DMS79 treated with DMSO at 0.1 percent for 48 hours (cell line): ENCODE data around the gene FAM3A.

ENCODE experiments used
- DNase-seq: peaks from one replicate; lab custom pipeline; 2025; lab: John Stamatoyannopoulos, UW

The FAM3A gene

DNA sequence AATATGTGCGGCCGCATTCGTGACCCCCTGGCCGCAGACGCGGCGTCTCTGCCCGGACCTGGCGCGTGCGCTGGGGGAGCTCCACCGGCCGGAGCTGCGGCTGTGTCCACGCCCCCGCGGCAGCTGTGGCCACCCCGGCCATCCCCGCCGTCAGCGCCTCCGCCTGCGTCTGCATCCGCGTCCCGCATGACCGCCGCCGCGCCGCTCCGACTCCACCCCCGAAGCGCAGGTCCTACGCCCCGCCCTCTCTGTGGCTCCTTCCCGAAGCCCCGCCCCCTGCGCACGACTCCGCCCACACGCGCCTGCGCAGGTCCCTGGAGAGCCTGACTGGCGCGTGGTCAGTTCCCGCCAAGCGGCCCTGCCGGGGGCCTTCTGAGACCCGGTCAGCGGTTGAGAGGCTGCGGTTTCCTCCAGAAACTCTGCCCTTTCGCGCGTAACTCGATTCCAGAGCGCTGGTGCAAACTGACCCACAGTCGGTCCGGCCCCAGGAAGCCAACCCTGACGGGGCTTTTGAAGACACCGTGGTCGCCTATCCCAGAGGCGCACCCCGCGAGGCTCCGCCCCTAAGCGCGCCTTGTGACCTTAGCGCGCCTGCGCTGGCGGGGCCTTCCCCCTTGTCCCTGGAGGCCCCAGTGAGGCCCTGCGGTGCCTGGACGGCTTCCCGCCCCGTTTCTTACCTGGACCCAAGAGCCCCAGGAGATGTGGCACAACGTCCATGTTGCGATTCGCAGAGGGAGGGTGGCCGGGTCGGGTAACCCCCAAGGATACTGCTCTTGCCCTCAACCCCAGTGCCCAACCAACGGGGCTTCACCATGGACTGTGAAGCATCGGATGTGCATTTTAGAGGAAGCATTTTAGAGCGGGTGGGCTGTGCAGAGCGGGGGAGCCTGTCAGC lies 37.1 kb downstream of the FAM3A start, which contains the start of gene LAGE3:
LAGE3 (minus strand) TSS at position 554 of the 895 bp plus-strand sequence; CDS start at position 188, 366 bp downstream.
- DNase-seq = peak; percentile 8

DNA sequence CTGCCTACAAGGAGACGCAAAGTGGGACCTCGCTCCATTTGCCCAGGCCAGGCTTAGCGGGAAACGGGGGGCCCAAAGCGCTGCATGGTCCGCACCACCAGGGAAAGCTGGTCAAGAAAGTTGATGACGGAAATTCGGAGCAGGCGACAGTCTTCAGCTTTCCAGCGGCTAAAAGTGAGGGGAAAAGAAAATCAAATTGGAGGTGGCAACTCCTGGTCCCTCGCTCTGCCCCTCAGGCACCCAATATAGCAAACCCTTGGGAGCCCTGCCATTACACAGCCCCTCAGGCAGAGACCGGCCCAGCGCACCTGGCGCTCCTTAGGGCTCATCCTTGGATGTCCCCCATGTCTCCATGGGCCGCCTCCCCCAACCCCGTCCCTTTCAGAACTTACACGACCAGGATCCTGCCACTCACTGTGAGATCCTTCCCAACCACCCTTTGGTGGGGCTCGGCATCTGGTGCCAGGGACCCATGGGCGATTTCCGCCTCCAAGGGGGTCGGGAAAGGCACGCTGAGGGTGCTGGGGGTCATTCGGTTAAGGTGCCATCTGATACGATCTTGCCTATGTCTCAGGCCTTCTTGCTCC lies 38.0 kb downstream of the FAM3A start:
- DNase-seq = no peak

DNA sequence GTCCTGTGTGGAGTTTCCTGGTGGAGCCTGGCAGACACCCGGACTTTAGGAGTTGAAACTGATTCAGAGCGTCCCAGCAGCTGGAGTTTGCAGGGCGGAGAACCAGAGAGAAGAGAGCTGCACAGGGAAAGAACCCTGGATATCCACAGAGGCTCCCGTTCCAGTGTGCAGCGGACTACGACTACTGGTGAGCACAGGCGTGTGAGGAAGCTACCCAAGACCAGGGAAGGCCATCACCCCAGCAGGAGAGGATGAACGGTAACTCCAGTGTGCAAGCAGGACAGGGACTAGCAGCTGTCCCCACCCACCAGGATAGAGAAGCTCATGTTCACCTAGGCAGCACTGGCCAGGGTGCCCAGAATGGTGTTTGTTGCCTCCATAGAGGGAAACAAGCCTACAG lies 39.2 kb downstream of the FAM3A start:
- DNase-seq = no peak

DNA sequence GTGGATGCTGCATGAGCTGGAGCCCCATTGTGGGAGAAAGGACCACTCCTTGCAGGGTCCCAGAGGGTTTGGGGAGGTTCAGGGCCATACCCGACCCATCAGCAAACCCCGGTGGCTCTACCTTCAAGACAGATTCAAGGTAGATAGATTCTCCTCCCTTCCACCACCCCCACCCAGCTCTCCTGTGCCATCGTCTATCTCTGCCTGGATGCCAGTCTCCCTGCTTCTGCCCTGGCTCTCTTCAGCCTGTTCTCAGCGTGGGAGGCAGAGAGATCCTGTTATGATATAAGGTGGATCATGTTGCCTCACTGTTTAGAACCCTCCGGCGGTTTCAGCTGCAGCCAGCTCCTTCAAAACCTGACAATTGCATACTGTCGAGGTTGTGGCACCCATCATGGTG lies 42.3 kb downstream of the FAM3A start:
- DNase-seq = no peak

DNA sequence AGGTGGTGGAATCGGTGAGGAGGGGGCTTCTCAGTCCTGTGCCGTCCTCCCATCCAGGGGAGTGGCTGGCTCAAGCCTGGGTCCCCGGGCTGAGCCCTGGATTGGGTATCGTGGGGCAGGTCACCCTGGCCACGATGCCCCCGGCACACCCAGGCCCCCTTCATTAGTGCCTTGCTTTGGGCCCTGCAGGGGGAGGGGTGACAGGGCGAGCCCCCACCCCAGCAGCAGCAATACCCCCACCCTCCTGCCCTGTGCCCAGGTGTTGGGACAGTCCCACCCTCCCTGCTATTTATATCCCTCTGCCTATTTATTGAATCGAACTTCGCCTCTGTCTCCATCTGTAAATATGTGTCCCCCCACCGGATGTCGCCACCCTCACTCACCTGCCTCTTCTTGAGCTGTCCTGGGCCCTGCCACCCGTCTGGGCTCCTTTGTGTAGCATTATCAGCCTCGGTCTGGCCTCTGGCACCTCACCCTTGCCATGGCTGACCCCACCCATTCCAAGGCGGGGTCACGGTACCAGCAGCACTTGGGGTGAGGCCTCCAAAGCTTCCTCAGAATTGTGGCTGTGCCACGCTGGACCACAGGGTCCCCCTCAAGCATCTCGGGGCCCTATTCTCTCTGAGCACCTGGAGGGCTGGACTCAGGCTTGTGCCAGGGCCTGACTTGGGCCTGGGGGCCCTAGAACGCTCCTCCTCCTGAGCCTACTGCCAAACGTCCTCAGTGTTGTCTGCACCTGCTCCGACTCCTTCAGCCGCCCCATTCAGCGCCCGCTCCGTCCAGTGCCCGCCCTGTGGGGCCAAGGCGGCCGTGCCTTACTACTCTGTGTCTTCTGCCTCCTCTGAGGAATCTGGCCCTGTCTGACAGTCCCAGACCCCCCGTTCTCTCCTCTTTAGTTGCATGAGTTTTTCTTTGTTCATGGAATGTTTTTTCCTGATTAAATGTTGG lies 43.1 kb downstream of the FAM3A start:
- DNase-seq = no peak

DNA sequence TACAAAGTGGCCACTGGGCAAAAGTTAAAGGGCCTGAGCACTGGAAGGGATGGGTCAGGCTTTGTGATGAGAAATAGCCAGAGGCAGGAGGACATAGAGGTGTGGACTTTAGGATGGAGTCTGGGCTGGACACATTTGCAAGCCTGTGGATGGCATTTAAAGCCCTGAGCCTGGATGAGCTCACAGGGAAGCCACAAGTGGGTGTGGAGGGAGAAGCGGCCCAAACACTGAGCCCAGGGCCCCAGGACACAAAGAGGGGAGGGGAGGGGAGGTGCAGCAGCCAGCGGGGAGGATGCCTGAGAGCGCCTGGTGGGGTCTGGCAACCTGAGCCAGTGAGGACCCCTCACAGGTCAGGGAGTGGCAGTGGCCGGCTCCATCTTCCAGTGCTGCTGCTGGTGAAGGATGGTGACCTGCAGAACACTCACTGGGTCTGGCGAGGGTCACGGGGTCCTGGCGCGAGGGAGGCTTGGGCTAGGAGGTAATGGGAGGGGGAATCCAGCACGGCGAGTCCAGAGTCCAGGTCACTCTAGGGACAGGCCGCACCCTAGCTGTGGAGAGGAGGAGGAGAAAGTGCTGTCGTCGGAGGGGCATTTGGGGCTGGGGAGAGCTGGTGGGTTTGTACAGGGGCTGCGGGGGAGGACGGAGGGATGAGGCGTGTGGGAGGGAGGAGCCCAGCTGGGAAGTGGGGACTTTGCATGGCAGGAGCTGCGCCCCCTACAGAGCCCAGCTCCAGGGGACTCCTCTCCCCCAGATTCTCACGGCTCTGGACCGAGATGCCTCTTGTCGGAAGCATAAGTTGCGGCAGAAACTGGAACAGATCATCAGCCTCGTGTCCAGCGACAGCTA lies 44.0 kb downstream of the FAM3A start:
- DNase-seq = no peak

DNA sequence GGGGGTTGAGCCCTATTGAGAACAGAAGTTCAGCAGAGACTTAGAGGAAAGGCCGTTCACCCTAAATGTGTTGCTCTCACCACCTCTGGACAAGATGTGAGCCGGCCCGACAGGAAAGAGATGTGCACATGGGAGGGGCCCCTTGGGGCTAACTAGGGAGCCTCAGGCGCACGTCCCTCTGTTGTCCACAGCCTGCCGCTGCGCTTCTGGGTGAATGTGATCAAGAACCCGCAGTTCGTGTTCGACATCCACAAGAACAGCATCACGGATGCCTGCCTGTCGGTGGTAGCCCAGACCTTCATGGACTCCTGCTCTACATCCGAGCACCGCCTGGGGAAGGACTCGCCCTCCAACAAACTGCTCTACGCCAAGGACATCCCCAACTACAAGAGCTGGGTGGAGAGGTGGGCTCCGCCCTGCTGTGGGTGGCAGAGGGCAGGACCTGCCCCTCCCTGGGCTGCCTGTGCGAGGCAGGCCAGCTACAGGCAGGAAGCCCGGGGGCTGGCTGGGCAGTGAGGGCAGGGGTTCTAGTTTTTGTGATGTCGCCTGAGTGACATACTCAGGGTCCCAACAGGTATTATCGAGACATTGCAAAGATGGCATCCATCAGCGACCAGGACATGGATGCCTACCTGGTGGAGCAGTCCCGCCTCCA lies 45.0 kb downstream of the FAM3A start:
- DNase-seq = no peak

DNA sequence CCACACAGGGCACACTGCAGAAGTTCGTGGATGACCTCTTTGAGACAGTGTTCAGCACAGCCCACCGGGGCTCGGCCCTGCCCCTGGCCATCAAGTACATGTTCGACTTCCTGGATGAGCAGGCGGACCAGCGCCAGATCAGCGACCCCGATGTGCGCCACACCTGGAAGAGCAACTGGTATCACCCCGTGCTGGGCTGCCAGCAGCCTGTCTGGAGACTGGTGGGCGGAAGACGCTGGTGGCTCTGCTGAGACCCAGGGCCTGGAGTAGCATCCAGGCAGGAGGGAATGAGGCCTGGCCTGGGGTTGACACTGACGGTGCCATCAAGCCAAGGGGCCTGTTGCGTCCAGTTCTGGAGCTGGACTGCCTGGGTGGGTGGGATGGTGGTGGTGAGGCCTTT lies 45.6 kb downstream of the FAM3A start:
- no peak for DNase-seq

DNA sequence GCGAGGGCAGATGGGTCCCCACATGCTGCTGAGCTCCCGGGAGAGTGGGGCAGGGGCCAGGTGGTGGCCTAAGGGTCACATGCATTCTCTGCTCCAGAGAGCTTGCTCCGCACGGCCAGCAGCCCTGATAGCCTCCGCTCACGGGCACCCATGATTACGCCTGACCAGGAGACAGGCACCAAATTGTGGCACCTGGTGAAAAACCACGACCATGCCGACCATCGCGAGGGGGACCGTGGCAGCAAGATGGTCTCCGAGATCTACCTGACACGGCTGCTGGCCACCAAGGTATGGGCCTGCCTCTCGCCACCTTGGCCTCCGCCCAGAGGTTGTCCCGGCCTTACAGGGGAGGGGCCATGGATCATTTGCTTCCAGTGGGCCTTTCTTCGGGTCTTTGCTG lies 46.2 kb downstream of the FAM3A start:
- no peak for DNase-seq

DNA sequence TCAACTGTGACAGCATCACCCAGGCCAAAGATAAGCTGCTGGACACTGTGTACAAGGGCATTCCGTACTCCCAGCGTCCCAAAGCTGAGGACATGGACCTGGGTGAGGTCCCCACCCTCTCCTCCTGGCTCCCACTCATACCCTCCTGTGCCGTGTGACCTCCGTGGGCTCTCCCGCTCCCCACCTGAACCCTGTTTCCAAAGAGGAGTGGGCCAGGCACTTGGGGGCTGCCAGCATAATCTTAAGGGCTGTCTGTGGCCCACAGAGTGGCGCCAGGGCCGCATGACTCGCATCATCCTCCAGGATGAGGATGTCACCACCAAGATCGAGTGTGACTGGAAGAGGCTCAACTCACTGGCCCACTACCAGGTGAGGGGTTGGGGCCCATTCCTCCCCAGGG lies 46.9 kb downstream of the FAM3A start:
- DNase-seq = no peak

DNA sequence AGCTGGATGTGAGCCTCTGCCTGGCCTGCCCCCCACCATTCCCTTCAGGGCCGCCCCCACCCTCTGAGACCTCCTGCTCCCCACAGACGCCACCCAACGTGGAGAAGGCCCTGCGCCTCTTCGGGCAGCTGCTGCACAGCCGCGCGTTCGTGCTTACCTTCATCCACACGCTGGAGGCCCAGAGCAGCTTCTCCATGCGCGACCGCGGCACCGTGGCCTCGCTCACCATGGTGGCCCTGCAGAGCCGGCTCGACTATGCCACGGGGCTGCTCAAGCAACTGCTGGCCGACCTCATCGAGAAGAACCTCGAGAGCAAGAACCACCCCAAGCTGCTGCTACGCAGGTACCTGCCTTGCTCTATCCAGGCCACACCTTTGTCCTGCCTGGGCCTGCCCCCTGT lies 47.8 kb downstream of the FAM3A start:
- no peak for DNase-seq

DNA sequence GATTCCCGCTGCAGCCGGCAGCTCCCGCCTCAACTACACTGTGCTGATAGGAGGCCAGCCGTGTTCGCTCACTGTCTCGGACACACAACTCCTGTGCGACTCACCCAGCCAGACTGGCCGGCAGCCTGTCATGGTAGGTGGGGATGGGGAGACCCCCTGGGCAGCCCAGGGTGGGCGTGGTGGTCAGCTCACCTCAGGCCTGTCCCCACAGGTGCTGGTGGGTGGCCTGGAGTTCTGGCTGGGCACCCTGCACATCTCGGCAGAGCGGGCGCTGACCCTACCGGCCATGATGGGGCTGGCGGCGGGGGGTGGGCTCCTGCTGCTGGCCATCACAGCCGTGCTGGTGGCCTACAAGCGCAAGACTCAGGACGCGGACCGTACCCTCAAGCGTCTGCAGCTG lies 48.5 kb downstream of the FAM3A start:
- DNase-seq = no peak

DNA sequence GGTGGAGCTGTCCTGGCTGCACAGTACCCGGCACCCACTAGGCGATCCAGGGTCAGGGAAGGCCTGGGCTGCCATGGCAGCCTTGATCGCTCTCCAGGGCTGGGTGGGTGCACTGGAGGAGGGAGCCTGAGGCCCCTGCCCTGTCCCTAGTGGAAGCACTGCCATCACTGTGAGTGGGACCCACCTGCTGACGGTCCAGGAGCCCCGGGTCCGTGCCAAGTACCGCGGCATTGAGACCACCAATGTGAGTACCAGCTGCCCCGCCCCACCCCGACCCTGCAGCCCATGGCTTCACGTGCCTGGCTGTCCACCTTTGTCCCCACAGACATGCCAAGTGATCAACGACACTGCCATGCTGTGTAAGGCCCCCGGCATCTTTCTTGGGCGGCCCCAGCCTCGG lies 49.1 kb downstream of the FAM3A start:
- no peak for DNase-seq

DNA sequence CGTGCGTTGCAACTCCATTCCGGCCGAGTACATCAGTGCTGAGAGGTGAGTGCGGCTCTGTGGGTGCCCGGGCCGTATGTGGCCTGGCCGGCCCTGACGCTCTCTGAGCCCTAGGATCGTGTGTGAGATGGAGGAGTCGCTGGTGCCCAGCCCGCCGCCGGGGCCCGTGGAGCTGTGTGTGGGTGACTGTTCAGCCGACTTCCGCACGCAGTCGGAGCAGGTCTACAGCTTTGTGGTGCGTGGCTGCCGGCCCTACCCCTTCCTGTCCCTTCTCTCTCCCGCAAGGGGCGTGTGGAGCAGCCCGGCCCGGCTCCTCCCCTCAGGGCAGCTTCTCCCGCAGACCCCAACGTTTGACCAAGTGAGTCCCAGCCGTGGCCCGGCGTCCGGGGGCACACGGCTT lies 50.0 kb downstream of the FAM3A start:
- no peak for DNase-seq

DNA sequence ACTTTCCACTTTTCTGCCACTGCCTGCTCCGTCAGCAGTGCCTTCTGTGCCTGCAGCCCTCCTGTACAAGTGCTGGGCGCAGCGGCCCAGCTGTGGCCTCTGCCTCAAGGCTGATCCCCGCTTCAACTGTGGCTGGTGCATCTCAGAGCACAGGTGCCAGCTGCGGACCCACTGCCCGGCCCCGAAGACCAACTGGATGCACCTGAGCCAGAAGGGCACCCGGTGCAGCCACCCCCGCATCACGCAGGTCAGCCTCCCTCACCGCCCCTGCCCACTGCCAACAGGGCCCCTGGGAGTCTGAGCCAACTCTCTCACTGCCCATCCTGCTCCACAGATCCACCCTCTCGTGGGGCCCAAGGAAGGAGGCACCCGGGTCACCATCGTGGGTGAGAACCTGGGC lies 50.4 kb downstream of the FAM3A start:
- no peak for DNase-seq

DNA sequence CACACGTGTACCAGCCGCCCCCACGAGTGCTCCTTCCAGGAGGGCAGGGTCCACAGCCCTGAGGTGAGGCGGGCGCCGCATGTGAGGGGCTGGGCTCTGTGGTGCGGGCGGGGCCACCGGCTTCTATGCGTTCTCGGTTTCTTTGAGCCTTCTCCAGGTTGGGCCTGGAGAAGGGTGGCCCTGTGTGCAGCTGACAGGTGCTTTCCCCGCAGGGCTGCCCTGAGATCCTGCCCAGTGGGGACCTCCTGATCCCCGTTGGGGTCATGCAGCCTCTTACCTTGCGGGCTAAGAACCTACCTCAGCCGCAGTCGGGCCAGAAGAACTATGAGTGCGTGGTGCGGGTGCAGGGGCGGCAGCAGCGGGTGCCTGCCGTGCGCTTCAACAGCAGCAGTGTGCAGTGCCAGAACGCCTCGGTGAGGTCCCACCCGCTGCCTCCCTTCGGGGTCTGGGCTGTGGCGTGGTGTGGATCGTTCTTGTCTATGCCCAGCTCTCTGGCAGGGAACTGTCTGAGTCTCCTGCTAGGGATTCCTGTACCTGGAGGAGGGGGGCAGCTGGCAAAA lies 51.1 kb downstream of the FAM3A start:
- no peak for DNase-seq

DNA sequence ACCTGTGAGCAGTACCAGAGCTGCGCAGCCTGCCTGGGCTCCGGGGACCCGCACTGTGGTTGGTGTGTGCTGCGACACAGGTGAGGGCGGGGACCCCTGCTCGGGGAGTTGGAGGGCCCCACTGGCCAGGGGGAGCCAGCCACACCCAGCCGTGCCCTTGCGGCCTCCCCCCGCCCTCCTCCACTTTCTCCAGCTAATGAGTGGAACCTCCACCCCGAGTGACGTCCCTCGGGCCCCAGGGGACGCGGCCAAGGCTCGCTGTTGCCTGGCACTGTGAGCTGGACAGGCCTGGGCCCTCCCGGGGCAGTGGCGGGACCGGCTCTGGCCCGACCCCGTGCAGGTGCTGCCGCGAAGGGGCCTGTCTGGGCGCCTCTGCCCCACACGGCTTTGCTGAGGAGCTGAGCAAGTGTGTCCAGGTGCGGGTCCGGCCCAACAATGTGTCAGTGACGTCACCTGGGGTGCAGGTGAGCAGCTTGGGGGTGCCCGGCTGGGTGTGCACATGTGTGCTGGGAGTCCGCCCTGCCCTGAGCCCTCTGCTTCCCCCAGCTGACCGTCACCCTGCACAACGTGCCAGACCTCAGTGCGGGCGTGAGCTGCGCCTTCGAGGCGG lies 52.3 kb downstream of the FAM3A start:
- DNase-seq = no peak

DNA sequence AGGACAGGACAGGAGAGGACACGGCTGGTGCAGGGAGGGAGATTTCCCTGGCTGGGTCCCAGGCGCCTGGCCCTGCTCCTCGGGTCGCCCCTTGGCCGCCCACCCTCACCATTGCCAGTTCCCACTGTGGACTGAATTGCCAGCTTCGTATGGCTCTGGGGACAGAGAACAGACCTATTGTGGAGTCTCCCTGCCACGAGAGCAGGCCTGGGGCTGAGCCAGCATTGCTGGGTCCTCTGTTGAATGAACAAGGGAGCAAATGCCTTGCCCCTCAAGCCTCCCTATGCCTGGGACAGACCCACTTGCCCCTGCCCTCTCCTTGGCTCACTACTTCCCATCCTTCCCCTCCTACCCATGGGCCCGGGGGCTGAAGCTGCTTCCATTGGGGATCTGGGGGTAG lies 53.6 kb downstream of the FAM3A start:
- no peak for DNase-seq

DNA sequence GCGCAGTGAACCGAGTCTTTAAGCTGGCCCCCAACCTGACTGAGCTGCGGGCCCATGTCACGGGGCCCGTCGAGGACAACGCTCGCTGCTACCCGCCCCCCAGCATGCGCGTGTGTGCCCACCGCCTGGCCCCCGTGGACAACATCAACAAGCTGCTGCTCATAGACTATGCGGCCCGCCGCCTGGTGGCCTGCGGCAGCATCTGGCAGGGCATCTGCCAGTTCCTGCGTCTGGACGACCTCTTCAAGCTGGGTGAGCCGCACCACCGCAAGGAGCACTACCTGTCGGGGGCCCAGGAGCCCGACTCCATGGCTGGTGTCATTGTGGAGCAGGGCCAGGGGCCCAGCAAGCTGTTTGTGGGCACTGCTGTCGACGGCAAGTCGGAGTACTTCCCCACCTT lies 55.7 kb downstream of the FAM3A start:
- DNase-seq = no peak

DNA sequence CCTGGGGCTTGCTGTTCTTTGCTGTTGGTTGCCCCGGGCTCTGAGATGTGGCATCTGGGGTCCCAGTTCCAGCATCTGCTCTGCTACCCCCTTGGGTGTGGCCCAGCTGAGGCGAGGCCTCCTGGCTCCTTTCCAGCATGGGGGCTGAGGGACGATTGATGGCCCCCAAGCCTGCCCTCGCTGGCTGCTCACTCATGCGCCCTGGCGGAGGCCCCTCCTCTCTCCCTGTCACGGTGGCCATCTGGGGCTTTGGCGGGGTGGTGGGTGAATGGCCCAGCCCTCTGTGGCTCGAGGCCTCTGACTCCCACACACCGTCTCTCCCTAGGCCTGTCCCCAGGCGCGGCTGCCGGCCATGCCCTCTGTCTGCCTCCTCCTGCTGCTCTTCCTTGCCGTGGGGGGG lies 56.2 kb downstream of the FAM3A start:
- no peak for DNase-seq
